CD4-positive, alpha-beta T cell treated with Interleukin-17A for 4 hours (primary cell): Measurements from ENCODE around the gene COG4.
"Not testable (repeated sequence)": the region's sequence is repeated elsewhere in the genome, so short reads cannot be mapped to it uniquely, and the experiment has no call there.

Source experiments
- DNase-seq: peaks from one replicate; pipeline ENCODE4 v3.0.0-alpha.2; 2020; ENCODE audit warnings: mixed read lengths

The COG4 gene

DNA sequence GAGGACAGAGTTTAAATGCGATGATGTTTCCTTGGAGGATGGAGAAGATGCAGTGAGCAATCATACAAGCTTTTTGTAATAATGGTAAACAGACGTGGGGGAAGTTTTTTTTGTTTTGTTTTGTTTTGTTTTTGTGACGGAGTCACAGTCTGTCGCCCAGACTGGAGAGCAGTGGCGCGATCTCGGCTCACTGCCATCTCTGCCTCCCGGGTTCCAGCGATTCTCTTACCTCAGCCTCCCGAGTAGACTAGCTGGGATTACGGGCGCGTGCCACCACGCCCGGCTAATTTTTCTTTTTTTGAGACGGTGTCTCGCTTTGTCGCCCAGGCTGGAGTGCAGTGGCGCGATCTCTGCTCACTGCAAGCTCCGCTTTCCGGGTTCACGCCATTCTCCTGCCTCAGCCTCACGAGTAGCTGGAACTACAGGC lies 1.1 kb upstream of the COG4 start:
- not testable (repeated sequence) for DNase-seq

DNA sequence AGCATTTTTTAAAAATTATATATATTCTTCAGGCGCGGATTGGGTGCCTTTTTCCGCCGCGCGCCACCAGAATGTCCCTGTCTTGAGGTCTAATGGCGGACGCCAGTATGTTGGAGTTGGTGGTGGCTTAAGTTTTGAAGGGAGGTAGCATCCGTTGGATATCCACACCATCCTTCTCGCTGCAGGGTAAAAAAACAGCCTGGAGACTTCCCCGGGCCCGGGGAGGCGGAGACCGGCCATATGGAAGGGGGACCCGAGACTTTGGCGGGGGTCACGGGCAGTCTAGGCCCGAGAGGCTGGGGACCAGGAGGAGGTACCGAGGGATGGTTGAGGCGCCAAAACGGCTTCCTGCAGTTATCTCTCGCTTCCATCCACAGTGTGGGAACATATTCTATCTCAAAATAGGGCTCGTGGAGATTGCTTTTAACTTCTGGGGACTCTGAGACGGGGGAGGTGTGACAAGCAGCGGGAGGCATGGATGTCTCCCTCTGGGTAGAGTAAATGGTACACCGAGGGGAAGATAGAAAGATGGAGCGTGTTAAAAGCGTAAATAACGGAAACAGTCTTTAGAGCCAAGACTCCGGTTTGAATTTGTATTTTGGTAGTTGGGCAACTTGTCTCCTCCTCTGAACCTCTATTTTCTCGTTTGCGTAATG lies 517 bp upstream of the COG4 start, which contains the start of gene SF3B3:
Gene SF3B3 (plus strand): TSS at position 74 of the 656 bp plus-strand sequence. CDS start 2,841 bp downstream, outside the sequence.
- no peak for DNase-seq

DNA sequence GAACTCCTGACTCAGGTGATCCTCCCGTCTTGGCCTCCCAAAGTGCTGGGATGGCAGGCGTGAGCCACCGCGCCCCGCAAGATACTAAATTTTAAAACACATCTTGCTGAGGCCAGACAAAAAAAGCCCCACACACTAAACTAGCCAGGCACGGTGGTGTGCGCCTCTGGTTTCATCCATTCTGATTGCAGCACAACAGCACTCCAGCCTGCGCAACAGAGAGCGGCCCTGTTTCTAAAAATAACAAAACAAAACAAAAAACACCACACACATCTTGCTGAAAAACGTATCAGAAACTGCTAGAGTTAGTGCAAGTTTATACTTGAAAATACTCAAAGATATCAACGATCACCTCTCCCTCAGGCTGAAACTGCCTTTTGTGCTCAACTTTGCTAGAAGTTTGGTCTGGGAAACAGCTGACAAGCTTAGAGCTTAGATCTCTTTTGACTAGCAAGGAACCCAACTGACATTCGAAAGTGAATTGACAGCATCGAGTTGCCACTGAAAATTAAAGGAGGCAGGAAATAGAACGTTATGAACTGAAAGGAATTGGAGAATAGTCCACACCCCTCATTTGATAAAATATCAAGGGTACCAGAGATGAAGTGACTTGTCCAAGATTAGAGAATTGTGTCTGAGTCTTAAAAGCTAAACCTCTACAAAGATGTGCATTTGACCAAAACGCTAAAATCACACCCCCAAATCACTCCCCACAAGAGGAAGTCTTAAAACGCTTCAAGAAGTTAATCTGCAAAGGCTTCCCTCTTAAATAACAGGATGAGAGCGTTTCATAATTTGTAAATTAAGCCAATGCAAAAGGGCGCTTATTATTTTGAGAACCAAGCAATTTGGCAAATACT lies 908 bp downstream of the COG4 start:
- DNase-seq, result no peak

DNA sequence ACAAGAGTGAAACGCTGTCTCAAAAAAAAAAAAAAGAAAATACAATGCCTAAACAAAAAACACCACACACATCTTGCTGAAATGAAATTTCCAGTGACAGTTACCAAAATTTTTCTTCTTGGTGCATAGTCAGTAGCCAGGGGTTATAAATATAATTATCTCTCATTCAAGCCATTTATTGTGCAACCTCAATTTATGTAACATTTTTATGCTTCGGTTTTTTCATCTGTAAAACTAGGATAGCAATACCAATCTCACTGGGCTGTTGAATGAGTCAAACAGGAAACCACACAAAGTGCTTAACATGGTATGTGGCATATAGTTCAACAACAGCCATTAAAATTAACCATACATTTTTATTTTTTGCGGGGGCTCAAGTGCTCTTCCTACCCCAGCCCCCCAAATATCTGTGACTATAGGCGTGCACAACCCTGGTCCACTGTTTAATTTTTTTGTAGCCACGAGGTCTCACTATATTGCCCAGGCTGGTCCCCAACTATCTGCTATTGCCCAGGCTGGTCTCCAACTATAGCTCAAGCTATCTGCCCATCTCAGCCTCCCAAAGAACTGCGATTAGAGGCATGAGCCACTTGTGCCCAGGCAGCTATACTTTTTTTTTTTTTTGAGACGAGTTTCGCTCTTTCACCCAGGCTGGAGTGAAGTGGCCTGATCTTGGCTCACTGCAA lies 2.6 kb downstream of the COG4 start:
- DNase-seq, result no peak

DNA sequence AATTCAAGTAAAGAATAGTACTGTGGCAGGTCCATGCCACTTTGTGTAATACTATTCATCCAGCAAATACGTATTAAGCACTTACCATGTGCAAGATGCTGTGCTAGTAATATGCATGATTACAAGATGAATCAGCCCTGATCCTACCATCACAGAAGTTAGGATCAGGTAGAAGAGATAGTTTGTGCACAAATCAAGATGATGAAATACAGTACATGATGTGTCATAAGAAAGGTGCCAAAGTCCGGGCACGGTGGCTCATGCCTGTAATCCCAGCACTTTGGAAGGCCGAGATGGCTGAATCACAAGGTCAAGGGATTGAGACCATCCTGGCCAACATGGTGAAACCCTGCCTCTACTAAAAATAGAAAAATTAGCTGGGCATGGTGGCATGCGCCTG lies 10.9 kb downstream of the COG4 start:
- DNase-seq, result no peak

DNA sequence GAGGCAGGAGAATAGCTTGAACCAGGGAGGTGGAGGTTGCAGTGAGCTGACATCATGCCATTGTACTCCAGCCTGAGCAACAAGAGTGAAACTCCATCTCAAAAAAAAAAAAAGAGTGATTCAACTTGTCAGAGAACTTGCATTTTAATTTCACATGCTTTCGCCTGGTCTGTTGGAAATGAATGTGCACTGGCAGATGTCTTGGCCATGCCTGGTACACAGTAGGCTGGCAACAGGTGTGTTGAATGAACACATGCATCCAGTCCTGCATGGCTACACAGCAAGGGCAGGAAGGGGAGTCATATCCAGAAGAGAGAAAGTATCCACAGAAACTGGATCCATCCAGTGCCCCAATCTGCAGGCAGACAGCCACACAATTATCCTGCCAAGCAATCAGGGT lies 11.5 kb downstream of the COG4 start:
- no peak for DNase-seq

DNA sequence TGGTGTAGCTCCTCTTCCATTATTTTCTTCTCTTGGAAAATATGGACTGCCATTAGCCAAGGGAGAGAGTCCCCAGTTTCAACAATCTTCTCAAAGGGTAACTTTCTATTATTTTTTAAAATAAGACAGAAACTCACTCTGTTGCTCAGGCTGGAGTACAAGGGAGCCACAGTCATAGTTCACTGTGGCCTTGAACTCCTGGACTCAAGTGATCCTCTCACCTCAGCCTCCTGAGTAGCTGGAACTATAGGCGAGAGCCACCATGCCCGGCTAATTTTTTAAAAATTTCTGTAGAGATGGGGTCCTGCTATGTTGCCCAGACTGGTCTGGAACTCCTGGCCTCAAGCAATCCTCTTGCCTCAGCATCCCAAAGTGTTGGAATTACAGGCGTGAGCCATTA lies 13.1 kb downstream of the COG4 start:
- no peak for DNase-seq

GRCh38 chr16:70508752-70509151 lies 14.6 kb downstream of the COG4 start:
- no peak for DNase-seq

DNA sequence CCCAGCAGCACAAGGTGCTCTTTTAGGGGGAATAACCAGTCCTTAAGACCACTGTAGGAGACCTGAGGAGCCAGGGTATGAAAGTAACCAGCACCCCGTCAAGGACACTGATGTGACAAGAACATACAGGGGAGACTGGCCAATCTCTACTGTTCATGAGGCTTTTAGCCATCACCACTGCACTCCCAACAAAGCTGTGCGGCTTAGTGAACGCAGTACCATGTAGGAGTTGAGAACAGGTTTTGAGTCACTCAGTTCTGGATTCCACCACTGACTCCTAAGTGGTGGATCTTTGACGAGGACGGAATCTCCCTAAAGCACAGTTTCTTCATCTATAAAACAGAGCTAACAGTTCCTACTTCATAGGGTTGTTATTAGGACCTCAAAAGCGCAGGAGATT lies 26.8 kb downstream of the COG4 start:
- DNase-seq, result no peak

DNA sequence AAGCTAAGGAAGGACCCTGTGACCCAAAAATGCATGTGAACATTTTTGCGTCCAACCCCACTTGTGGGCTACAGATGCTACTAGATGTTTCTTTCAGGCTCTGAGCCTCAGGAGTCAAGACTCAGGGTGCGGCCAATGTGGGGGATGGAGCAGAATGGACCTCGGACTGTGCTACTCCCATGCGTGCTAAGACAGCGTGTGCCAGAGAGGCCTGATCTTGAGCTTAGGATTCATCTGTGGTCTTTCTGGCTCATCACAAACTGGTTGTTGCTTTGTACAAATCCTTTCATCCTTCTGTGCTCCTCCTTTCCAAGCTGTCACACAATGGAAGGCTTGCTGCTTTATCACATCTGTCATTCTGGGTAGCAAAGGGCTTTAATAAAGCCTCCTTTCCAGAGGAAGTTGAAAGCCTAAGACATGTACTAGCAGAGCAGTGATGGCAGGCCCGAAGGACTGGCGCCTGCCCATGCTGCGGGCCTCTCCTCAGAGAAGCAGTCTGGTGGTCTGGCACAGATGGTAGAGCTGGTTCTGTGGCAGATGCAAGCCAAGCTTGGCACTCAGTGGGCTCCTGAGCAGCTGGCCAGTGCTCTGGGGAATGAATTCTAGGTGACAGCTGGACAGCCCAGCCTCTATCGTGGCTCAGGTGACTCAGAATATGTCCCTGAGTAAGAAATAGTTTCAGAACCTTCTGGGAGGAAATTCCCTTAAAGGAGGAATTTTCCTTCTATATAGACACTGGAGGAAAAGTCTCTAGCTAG lies 27.8 kb downstream of the COG4 start:
- no peak for DNase-seq

GRCh38 chr16:70494777-70495176 lies 28.6 kb downstream of the COG4 start:
- no peak for DNase-seq

- DNase-seq, result no peak
Observed at GRCh38 chr16:70494202-70494770, 29.1 kb downstream of the COG4 start.

GRCh38 chr16:70493802-70494201 lies 29.6 kb downstream of the COG4 start:
- DNase-seq, result no peak

DNA sequence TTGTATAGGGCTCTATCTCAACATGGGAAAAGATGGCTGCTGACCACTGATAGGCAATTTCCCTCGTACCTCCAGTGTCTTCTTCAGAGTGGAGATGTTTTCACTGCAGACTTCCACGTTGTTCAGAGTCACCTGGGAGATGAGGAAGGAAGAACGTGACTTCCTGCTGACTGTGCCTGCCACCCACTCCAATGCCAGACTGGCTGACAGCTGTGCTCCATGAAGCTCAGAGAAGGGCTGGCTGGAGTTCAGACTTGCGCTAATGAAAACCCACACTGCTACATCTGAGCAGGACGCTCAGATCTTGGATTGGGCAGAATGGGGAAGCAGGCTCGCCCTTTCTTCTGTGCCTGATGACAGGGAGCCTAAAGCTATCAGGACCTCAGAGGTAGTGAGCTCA lies 33.1 kb downstream of the COG4 start:
- no peak for DNase-seq

DNA sequence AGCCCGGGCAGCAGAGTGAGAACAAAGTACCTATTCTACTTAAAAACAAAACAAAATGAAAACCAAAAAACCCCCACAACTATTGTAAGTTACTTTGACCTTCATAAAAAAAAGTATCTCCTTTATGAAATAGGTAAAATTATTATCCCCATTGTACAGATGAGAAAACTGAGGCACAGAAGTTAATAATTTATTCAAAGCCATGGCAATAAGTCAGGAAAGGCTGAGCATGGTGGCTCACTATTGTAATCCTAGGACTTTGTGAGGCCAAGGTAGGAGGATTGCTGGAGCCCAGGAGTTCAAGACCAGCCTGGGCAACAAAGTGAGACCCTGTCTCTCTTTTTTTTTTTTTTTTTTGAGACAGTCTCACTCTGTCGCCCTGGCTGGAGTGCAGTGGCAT lies 38.5 kb downstream of the COG4 start:
- no peak for DNase-seq

DNA sequence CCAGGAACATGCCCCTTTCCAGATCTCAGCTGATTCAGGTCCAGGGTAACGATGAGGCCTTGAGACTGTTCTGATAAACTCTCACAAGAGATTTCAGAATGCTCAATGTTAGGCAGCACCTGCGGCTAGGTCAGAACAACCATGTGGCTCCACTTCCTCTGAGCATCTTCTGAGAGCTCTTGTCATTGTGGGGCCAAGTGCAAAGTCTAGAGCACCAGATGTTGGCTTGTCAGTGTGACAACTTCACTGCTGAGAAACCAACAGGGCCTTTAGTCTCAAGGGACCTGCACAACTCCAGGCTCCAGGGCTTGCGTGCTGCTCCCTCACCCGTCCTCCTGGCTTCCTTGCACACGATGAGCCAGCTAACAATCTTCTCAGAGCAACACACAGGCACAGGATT lies 39.9 kb downstream of the COG4 start:
- DNase-seq, result no peak

- no peak for DNase-seq
Observed at GRCh38 chr16:70482624-70483023, 40.7 kb downstream of the COG4 start.

DNA sequence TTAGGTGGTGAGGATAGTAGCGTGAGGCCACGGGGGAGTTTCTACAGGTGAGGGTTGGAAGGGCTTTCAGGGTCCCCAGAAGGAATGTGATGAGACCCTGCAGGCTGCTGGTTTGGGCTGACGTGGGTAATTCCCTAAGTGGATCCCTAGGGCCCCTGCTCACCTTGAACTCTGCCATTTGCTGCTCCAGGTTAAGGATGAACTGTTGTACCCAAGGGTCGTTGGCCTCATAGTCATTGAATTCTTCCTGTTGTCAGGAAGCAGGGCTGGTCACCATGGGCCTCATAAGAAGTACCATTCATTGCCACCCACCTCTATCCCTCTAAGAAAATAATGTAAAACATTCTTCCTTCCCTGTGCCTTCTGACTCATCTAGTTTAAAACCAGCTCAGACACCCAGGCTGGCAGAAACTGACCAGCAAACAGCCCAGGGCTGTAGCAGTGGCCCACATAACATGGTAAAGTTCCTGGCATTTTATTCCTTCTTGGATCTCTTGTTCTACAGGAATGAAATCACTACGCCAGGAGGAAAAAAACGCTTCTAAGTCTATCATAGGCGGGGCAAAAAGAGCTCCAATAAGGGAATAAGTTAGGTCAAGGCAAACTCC lies 41.3 kb downstream of the COG4 start:
- no peak for DNase-seq

- DNase-seq, result no peak
Observed at GRCh38 chr16:70480127-70481105, 42.9 kb downstream of the COG4 start.

DNA sequence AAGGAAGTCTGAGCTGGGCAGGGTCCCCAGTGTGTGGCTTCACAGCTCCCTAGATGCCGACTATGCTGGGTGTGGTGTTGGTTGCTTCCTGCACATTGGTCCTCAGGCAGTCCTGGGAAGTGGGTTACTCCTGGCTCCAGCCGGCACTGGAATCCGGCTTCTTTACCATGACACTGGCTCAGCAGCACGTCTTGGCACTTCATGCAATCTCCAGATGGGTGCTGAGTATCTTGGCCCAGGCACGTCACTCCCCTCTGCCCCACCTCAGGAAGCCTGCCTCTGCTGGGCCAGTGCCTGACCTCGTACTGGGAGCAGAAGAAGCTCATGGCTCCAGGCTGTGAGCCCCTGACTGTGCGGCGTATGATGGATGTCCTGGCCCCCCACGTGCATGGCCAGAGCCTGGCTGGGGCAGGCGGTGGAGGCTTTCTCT lies 44.4 kb downstream of the COG4 start:
- DNase-seq, result no peak

- DNase-seq, result no peak
Observed at GRCh38 chr16:70478169-70478568, 45.2 kb downstream of the COG4 start.
